Activated CD4-positive, alpha-beta T cell treated with anti-CD3 and anti-CD28 coated beads for 36 hours (primary cell): ENCODE measurements around the gene MED22. TPM values are rescaled to one million over a fixed set of nuclear protein-coding genes. Genes with fewer than 3 reads are reported as not detected.
"Not testable (repeated sequence)": the region's sequence is repeated elsewhere in the genome, so short reads cannot be mapped to it uniquely, and the experiment has no call there.

Experiments
- ATAC-seq: fragments of 200-7000 bp; cut with Tn5 transposase; one replicate; pipeline ENCODE4 v1.10.0; 2021; ENCODE audit warnings: mild to moderate bottlenecking, moderate library complexity
- CTCF ChIA-PET: fragments of 350-600 bp; sonication (Branson Sonifier 250); formaldehyde crosslinking; loops from one replicate; lab custom pipeline; 2021; ENCODE audit warnings: antibody characterized with exemption; lab: Charles Lee
- POLR2A ChIA-PET: fragments of 350-600 bp; sonication (Branson Sonifier 250); formaldehyde crosslinking; loops from one replicate; lab custom pipeline; 2021; ENCODE audit warnings: antibody characterized with exemption, inconsistent platforms; lab: Charles Lee
- DNase-seq: peaks from one replicate; pipeline ENCODE4 v3.0.0-alpha.2; 2020
- H3K27ac Mint-ChIP-seq: one replicate; pipeline ENCODE4 v1.8.0; 2021; ENCODE audit warnings: mixed read lengths
- H3K27me3 Mint-ChIP-seq: one replicate; pipeline ENCODE4 v1.8.0; 2021; ENCODE audit warnings: mixed read lengths
- H3K36me3 Mint-ChIP-seq: one replicate; pipeline ENCODE4 v1.8.0; 2021; ENCODE audit warnings: low read depth, mixed read lengths
- H3K4me1 Mint-ChIP-seq: one replicate; pipeline ENCODE4 v1.8.0; 2021; ENCODE audit warnings: mixed read lengths
- H3K4me3 Mint-ChIP-seq: one replicate; pipeline ENCODE4 v1.8.0; 2021; ENCODE audit warnings: mild to moderate bottlenecking, moderate library complexity, mixed read lengths
- H3K9me3 Mint-ChIP-seq: one replicate; pipeline ENCODE4 v1.8.0; 2021; ENCODE audit warnings: low read depth, mixed read lengths
- intact Hi-C, 2 experiments: fragments of 100-400 bp; cut with DNase I in 1 of 2; cut with micrococcal nuclease in 1 of 2; formaldehyde crosslinking; loops; one replicate each; pipeline versions ENCODE4 v1.14.2 to v1.15.1; 2022 to 2024; cut with DNase I, micrococcal nuclease
- total RNA-seq, 2 experiments: library from RNA; stranded (reverse); gene quantifications; one replicate each; pipeline ENCODE4 v1.2.3, GENCODE V29; 2021

Gene MED22
- 10 to 100 TPM; 22.9 to 26.4 TPM for total RNA-seq

DNA sequence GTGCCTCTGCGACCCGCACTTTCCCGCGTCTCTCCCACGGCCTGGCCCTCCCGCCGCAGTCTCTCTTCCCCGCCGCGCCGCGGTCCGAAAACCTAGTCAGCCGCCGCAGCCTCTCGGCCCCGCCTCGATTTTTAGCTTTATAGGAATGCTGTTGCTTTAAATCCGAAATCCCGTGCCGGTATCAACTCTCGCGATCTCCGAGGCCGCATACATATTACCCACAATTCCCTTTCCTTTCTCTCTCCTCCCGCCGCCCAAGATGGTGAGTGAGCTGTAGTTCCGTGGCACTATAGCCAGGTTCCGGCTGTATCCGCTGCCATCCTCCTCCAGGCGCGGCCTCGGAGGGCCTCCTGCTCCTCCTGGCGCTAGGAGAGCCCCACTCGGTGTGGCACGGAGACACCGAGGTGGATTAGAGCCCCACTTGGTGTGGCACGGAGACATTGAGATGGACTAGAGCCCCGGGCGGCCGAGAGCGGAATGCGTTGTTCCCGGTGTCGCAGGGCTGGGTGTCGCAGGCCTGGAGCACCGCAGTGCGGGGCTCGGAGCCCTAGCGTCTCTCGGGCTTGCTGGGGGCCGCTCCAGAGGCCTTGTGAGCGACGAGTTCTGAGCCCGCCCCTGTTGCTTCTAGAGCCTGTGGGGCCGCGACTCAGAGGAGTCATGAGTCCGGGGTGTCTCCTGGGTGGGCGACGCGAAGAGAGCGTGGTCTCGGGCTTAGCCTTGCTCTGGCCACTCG lies at the start of gene MED22, which contains the start of gene RPL7A:
Gene MED22, minus strand, starts transcription at position 147 of the 733 bp plus-strand sequence. CDS start 1,469 bp downstream, outside the sequence.
Gene RPL7A, plus strand, starts transcription at position 234 of the 733 bp plus-strand sequence. Its CDS starts 26 bp downstream, at position 260.
- intact Hi-C loops, result loop anchor here (1.0 to 10.0 kb wide), 13 partner anchors 8 to 993 kb away; partner anchors contain the start of genes REXO4 (in 2 of the 2), SURF1 (in 2 of the 2), SURF2 (in 2 of the 2) and SURF6 (in 2 of the 2)
- Mint-ChIP-seq H3K4me1 (peaks cover 36% of the 10 kb centered on the region), H3K36me3 (peaks cover 77% of the 10 kb centered on the region), H3K27me3 (no peaks in the 10 kb centered on the region), H3K9me3 (no peaks in the 10 kb centered on the region), H3K27ac (peak within 1 kb of the TSS; percentile 97), H3K4me3 (peak within 1 kb of the TSS; percentile 97)
- ATAC-seq, result peak; percentile 83
- CTCF ChIA-PET, result interaction anchor here (0.7 to 1.1 kb wide), 4 partner anchors 8 to 23 kb away, joined by 3 to 7 read pairs (median 3); no protein-coding TSS in a partner anchor
- DNase-seq, result peak; percentile 96
- POLR2A ChIA-PET, result interaction anchor here (0.6 to 13.3 kb wide), 9 partner anchors 9 to 29 kb away, joined by 3 to 287 read pairs (median 3); partner anchors contain the start of genes STKLD1, SURF1 and SURF2

DNA sequence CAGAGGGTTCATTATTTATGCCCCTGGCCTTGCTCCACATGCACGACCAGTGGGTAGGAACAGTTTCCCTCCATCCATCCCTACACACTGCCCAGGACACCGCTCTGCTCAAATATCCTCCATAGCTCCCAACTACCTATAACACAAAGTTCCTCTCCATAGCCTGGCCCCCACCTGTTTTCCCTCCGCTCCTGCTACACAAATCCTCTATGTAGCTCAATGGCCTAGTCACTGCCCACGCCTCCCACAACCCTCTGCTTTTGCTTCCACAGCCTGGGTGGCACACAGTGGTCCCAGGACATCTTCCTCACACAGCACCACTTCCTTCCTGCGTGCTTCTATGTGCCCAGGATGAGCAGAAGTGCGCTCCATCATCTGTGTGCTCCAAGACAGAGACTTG lies 49.4 kb upstream of the MED22 start:
- H3K9me3 Mint-ChIP-seq, result no peaks in the 10 kb centered on the region
- POLR2A ChIA-PET, result no interaction called here
- no peak for DNase-seq
- intact Hi-C loops, result no loop called here
- ATAC-seq, result no peak
- H3K27ac Mint-ChIP-seq, result no peak overlapping the region
- CTCF ChIA-PET, result no interaction called here
- H3K27me3 Mint-ChIP-seq, result no peaks in the 10 kb centered on the region
- H3K4me1 Mint-ChIP-seq, result no peaks in the 10 kb centered on the region
- no peak overlapping the region for H3K4me3 Mint-ChIP-seq
- no peaks in the 10 kb centered on the region for H3K36me3 Mint-ChIP-seq

DNA sequence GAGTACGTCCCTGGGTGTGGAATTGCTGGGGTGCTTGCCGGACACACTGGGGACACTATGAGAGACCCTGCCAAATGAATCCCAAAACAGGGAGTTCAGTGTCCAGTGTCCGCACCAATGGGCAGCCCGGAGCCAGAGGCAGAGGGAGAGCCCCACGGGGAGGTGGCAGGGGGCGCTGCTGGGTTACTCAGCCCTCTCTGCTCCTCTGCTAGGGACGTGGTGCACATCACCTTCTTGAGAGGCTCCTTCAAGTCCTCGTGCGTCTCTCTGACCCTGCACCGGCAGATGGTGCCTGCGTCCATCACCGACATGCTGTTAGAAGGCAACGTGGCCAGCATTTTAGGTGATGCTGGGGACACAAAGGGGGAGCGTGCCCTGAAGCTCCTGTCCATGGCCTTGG lies 49.0 kb upstream of the MED22 start:
- POLR2A ChIA-PET, result no interaction called here
- Mint-ChIP-seq H3K36me3 (no peaks in the 10 kb centered on the region), H3K9me3 (no peaks in the 10 kb centered on the region), H3K27me3 (no peaks in the 10 kb centered on the region), H3K4me3 (no peak overlapping the region), H3K4me1 (no peaks in the 10 kb centered on the region), H3K27ac (no peak overlapping the region)
- peak; percentile 25 for DNase-seq
- CTCF ChIA-PET, result interaction anchor here (2.2 kb wide), 1 partner anchor 90 kb away, joined by 5 read pairs; no protein-coding TSS in a partner anchor
- peak; percentile 43 for ATAC-seq
- intact Hi-C loops, result no loop called here

DNA sequence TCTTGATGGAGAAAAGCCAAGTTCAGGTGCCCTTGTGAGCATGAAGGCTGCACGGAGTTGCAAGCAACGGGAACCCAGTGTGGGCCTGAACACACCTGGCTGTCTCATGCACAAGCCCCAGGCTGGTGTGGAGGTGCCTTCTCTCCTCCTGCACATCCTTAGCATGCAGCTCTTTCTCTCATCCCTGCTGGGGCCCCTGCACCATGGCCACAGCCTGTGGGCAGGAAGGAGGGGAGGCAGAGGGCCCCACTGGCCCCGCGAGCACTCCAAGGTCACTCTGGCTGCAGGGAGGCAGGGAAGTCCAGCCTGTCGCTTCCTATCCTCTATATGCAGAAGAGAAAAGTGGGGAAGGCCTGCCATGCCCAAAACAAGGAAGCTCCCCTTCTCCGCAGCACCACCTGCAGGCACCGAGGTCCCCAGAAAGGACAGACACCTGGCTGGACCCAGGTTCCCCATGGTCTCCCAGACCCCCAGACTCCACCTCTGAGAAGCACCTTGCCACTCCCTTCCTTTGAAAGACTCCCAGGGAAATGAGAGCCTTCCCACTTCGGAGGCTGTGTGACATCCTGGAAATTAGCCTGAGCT lies 46.8 kb upstream of the MED22 start:
- ChIA-PET POLR2A (no interaction called here), CTCF (interaction anchor here (0.5 to 2.2 kb wide), 5 partner anchors 24 to 1003 kb away, joined by 3 to 5 read pairs (median 3); no protein-coding TSS in a partner anchor)
- peaks cover 7% of the 10 kb centered on the region for H3K27me3 Mint-ChIP-seq
- no peak overlapping the region for H3K4me3 Mint-ChIP-seq
- no peak for DNase-seq
- no peak for ATAC-seq
- intact Hi-C loops, result no loop called here
- H3K9me3 Mint-ChIP-seq, result no peaks in the 10 kb centered on the region
- H3K36me3 Mint-ChIP-seq, result no peaks in the 10 kb centered on the region
- no peaks in the 10 kb centered on the region for H3K4me1 Mint-ChIP-seq
- no peak overlapping the region for H3K27ac Mint-ChIP-seq

DNA sequence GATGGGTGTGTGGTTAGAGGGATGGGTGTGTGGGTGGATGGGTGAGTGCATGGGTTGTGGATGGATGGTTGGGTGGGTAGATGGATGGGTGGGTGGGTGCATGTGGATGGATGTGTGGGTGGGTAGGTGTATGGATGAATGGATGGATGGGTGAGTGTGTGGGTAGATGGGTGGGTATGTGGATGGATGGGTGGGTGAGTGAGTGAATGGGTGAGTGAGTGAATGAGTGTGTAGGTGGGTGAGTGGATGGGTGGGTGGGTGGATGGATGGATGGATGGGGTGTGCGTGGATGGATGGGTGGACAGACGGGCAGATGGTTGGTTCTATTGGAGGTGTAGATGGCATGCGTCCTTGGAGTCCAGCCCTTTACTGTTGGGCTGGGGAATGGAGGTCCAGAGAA lies 45.5 kb upstream of the MED22 start:
- no peaks in the 10 kb centered on the region for H3K36me3 Mint-ChIP-seq
- CTCF ChIA-PET, result interaction anchor here (0.6 kb wide), 1 partner anchor 531 kb away, joined by 3 read pairs; no protein-coding TSS in a partner anchor
- ATAC-seq (no peak), DNase-seq (no peak)
- POLR2A ChIA-PET, result interaction anchor here (0.7 kb wide), 1 partner anchor 12 kb away, joined by 4 read pairs; no protein-coding TSS in a partner anchor
- no peaks in the 10 kb centered on the region for H3K4me1 Mint-ChIP-seq
- H3K4me3 Mint-ChIP-seq, result no peak overlapping the region
- H3K27ac Mint-ChIP-seq, result no peak overlapping the region
- H3K27me3 Mint-ChIP-seq, result peaks cover 9% of the 10 kb centered on the region
- intact Hi-C loops, result no loop called here
- H3K9me3 Mint-ChIP-seq, result no peaks in the 10 kb centered on the region

DNA sequence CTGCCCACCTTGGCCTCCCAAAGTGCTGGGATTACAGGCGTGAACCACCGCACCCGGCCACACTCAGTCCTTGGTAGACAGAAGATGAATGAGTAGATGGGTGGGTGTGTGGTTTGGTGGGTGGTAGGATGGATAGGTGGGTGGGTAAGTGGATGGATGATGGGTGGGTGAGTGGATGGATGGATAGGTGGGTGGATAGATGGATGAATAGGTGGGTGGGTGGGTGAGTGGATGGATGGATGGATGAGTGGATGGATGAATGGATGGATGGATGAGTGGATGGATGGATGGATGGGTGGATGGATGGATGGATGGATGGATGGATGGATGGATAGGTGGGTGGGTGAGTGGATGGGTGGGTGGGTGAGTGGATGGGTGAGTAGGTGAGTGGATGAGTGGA lies 44.4 kb upstream of the MED22 start:
- POLR2A ChIA-PET, result not testable (repeated sequence)

DNA sequence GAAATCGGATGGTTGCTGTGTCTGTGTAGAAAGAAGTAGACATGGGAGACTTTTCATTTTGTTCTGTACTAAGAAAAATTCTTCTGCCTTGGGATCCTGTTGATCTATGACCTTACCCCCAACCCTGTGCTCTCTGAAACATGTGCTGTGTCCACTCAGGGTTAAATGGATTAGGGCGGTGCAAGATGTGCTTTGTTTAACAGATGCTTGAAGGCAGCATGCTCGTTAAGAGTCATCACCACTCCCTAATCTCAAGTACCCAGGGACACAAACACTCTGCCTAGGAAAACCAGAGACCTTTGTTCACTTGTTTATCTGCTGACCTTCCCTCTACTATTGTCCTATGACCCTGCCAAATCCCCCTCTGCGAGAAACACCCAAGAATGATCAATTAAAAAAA lies 43.5 kb upstream of the MED22 start:
- CTCF ChIA-PET, H3K27ac Mint-ChIP-seq, H3K36me3 Mint-ChIP-seq, POLR2A ChIA-PET, DNase-seq, ATAC-seq, H3K4me3 Mint-ChIP-seq, H3K9me3 Mint-ChIP-seq, H3K4me1 Mint-ChIP-seq, H3K27me3 Mint-ChIP-seq, intact Hi-C loops: not testable (repeated sequence)

More for the DNA sequence above, 44.4 kb upstream of the MED22 start:
- H3K36me3 Mint-ChIP-seq, intact Hi-C loops, H3K9me3 Mint-ChIP-seq, H3K27ac Mint-ChIP-seq, ATAC-seq, DNase-seq, CTCF ChIA-PET, H3K27me3 Mint-ChIP-seq, H3K4me3 Mint-ChIP-seq, H3K4me1 Mint-ChIP-seq: not testable (repeated sequence)

DNA sequence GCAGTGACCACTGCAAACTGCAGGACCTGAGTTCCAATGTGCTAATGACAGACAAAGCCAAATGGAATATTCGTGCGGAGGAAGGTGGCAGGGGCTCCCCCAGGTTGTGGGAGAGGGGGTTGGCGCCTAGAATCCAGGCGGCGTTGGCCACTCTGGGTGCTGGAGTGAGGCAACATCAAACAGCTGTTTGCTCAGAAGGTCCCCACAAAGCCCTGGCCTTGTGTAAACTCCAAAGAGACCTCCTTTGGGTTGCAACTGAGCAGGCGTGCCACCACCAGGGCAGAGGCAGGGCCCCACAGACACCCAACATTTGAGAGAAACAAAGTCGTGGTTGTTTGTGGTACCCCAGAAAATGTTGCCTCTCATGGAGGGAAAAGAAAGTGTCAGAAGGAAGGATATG lies 42.8 kb upstream of the MED22 start:
- intact Hi-C loops, result no loop called here
- H3K4me3 Mint-ChIP-seq, result no peak overlapping the region
- no peak overlapping the region for H3K27ac Mint-ChIP-seq
- H3K36me3 Mint-ChIP-seq, result no peaks in the 10 kb centered on the region
- H3K4me1 Mint-ChIP-seq, result no peaks in the 10 kb centered on the region
- CTCF ChIA-PET, result no interaction called here
- peaks cover 9% of the 10 kb centered on the region for H3K27me3 Mint-ChIP-seq
- H3K9me3 Mint-ChIP-seq, result no peaks in the 10 kb centered on the region
- DNase-seq (no peak), ATAC-seq (no peak)
- POLR2A ChIA-PET, result no interaction called here

DNA sequence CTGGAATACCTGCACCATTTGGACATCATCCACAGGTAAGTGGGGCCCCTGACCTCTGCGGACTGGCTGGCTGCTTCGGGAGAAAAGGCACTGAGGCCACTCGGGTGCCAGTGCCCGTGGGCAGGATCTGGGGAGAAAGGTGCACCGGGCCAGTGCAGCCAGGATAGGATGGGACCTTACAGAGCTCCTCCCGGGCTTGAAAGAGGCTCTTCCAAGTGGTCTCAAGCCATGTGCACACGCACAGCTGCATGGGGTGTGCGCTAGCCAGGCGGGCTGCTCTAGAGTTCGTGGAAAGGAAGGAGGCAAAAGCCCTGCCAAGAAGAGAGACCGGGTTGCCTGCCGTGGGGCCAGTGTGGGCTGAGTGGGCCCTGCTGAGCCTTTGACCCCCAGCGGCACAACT lies 41.6 kb upstream of the MED22 start:
- ATAC-seq, result no peak
- CTCF ChIA-PET, result no interaction called here

DNA sequence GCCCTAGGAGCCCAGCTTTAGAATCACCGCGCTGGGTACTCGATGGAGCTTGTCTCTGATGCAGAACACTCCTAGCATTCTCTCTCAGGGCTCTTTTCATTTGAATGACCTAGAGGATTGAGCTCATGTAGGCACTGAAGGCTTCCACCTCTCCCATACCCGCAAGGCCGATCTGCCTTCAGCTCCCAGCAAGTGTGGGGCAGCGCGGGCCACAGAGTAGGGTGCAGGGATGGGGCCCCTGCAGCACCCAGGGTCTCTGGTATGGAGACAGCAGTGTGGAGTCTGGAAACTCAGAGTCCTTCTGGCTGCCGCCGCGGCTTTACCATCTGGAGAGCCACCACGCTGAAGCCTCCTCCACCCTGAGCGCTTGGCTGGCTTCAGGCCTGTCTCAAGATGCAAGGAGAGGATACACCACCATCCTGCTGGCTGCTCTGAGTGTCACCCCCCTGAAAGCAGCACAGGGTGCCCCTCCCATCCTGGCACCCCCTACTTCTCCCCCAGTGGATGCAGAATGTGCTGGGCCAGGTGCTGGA lies 41.2 kb upstream of the MED22 start:
- intact Hi-C loops, result no loop called here
- DNase-seq, result no peak
- Mint-ChIP-seq H3K36me3 (no peaks in the 10 kb centered on the region), H3K27ac (no peak overlapping the region), H3K27me3 (peaks cover 9% of the 10 kb centered on the region), H3K9me3 (no peaks in the 10 kb centered on the region), H3K4me3 (no peak overlapping the region), H3K4me1 (no peaks in the 10 kb centered on the region)
- CTCF ChIA-PET, result no interaction called here
- POLR2A ChIA-PET, result no interaction called here
- ATAC-seq, result no peak

More for the DNA sequence above, 41.6 kb upstream of the MED22 start:
- Mint-ChIP-seq H3K4me3 (no peak overlapping the region), H3K4me1 (no peaks in the 10 kb centered on the region), H3K27ac (no peak overlapping the region), H3K27me3 (peaks cover 9% of the 10 kb centered on the region), H3K36me3 (no peaks in the 10 kb centered on the region), H3K9me3 (no peaks in the 10 kb centered on the region)
- no peak for DNase-seq
- intact Hi-C loops, result no loop called here
- POLR2A ChIA-PET, result no interaction called here

DNA sequence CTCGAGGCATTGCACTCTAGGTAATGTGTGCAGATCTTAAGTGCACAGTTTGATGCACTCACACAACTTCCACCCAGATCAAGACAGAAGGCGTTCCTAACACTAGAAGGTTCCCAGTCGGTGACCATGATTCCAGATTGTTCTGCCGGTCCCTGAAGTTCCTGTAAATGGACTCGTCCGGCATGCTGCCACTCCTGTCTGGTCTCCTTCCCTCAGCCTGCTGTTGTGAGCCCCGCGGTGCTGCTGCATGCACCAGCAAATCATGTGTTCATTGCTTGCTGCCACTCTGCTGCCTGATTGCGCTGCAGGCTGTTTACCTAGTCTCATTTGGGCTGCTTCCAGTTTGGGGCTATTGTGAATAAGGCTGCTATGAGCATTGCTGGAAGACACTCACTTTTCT lies 39.7 kb upstream of the MED22 start:
- DNase-seq, result no peak
- POLR2A ChIA-PET, result no interaction called here
- Mint-ChIP-seq H3K4me1 (no peaks in the 10 kb centered on the region), H3K9me3 (no peaks in the 10 kb centered on the region), H3K27me3 (peaks cover 9% of the 10 kb centered on the region), H3K36me3 (no peaks in the 10 kb centered on the region), H3K27ac (no peak overlapping the region), H3K4me3 (no peak overlapping the region)
- CTCF ChIA-PET, result no interaction called here
- ATAC-seq, result no peak
- intact Hi-C loops, result no loop called here
